AG20443 (cell line): ENCODE measurements around the gene SORT1.
"Not testable (repeated sequence)": the region's sequence is repeated elsewhere in the genome, so short reads cannot be mapped to it uniquely, and the experiment has no call there.

ENCODE experiments used
- DNase-seq: peaks from one replicate; pipeline ENCODE4 v3.0.0; 2012; ENCODE audit warnings: low spot score, mixed read lengths

Gene SORT1

DNA sequence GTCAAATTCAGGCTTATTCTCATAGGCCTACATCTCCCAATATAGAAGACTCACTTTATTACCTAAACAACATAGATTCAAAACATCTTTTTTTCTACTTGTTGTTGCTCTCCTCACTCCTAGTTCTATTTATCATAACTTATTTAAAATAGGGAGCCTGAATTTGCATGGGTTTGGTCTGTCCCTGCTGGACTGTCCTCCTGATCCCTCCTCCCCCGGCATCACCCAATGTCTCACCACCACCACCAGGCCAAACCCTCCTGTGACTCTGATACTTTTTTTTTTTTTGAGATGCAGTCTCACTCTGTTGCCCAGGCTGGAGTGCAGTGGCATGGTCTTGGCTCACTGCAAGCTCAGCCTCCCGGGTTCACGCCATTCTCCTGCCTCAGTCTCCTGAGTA is 59.1 kb downstream of the SORT1 start:
- DNase-seq, result no peak

DNA sequence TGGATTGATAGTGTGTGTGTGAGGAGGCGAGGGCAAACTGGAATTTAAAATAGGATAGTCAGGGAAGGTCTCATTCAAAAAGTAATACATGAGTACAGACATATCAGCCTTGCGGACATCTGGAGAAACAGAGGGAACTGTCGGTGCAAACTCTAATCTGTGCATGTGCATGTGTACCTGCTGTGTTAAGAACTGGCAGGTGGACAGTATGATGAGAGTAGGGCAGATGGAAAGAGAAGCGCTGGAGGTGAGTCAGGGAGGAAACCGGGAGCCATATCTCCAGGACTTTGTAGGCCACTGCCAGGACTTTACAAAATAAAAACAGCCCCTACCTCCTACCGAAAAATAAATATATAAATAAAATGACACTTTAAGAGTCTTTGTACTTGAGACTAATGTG is 59.6 kb downstream of the SORT1 start:
- no peak for DNase-seq

DNA sequence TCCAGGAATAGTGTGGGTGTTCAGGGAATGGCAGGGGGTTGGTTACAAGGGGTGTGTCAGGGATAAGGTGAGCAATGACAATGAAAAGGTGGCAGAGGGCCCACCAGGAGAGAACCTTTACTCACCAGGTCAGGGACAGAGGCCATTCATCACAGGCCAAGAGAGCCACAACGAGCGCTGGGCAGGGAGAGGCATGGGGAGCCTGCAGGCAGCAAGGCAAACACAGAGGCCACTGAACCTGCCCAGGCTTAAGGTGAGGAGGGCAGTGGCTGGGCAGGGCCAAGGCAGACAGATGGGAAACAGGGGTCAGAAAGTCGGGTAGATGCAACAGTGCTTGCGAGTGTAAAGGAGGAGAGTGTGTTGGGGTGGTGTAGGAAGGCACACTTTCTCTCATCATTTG is 62.6 kb downstream of the SORT1 start:
- DNase-seq, result no peak

DNA sequence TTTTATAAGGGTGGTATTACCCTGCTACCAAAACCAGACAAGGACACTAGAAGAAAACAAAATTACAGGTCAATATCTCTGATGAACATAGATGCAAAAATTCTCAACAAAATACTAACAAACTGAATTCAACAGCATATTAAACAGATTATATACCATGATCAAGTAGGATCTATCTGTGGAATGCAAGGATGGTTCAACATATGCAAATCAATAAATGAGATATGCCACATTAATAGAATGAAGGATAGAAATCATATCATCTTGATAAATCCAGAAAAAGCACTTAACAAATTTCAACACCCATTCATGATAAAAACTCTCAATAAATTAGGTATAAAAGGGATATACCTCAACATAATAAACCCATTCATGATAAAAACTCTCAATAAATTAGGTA is 66.6 kb downstream of the SORT1 start:
- no peak for DNase-seq

DNA sequence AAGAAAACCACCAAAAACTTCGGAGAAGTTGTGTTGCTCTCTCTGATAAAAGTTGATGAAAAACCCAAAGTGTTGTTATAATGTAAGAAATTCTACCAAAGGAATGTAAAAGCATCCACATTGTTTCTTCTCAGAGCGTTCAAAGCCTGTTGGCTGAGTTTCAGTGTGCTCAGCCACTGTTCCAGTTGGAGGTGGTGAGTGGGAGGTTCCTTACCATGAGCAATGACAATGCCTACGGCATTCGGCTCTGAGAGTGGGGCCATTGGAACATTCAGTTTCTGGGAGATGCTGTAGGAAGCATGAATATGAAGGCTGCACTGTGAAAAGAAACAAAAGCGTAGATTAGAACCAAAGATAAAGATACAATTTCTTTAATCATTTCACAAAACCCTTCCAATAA is 70.4 kb downstream of the SORT1 start:
- DNase-seq, result no peak

DNA sequence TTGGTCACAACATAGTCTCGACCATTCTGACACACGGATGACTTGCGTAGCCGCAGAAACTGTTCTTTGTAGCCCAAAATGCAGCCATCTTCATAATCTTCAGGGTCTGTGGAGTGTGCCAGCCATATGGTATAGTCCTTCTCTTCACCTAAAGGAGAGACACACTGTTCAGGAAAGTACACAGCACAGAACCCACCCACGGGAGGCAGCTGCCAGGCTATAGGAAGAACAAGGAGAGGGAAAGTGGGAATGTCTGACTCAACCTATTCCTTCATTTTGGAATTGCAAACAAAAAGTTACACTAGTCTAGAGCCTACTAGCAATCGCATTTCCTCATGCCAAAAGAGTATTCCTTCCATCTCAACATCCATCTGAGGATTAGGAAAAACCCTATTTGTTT is 74.7 kb downstream of the SORT1 start:
- no peak for DNase-seq

DNA sequence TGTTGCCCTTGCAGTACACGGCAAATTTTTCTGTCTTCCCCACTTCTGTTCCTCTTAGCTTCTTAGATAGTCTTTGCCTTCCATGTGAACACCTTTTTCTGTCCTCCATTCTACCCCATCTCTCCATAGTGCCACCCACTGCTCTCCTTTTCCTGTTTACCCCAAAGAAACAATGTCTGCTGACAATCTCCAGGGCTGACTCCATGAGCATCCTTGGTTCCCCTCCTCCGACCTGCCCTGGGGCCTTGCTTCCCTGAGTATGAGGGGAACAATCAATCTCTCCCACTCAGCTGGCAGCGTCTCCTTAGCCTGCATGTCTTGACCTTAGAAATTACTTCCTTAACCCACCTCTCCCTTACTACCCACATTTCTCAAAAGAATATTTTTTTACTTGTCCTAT is 78.6 kb downstream of the SORT1 start:
- DNase-seq, result no peak

DNA sequence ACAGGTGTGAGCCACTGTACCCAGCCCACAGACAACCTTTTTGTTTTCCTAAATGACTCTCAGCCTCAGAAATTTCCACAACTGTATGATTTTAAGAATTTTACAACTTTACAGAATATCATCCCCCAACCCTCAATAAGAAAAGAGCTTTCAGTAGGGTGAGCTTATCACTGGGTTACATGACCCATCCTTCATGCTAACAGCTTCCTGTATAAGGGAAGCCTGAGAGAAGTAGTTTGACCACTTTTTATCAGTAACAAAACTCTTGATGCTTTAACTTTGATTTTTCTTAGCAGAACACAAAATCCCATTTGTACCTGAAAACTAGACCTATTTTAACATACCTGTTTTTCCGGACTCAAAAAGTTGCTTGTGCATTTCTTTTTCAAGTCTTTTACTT is 81.2 kb downstream of the SORT1 start:
- DNase-seq, result no peak

DNA sequence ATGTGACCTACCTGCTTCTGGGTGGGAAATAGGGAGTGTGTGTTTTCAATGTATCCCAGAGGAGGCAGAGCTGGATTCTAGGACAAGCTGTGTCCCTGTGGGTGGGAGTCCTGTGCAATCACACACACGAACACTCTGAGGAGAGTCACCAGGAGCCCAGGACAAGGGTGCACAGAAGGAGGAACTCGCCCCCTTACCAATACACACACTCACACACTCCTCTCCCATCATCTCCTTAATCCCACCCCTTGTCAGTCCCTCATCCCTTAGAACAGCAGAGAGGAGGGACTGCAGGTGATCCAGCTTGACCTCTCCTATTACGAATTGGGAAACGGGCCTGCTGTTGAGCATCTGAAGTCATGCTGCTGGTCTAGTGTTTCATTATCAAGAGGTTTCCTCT is 82.4 kb downstream of the SORT1 start:
- DNase-seq, result no peak

DNA sequence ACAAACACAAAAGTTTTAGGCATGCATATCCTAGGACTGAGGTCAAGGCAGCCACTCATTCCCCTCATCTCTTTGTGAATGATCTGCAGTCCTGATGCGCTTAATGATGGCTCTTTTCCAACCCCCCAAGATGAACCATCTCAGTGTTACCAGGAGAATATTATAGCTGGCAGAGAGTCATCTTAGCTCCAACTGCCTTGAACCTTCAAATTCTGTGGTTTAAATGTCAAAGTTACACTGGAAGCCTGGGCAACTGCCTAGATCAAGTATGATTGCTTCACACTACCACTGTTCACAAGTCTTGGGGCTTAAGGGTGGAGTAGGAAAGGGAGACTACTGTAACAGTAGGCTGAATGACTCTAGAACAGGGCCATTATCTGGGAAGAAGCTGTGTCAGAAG is 82.9 kb downstream of the SORT1 start:
- DNase-seq, result no peak

DNA sequence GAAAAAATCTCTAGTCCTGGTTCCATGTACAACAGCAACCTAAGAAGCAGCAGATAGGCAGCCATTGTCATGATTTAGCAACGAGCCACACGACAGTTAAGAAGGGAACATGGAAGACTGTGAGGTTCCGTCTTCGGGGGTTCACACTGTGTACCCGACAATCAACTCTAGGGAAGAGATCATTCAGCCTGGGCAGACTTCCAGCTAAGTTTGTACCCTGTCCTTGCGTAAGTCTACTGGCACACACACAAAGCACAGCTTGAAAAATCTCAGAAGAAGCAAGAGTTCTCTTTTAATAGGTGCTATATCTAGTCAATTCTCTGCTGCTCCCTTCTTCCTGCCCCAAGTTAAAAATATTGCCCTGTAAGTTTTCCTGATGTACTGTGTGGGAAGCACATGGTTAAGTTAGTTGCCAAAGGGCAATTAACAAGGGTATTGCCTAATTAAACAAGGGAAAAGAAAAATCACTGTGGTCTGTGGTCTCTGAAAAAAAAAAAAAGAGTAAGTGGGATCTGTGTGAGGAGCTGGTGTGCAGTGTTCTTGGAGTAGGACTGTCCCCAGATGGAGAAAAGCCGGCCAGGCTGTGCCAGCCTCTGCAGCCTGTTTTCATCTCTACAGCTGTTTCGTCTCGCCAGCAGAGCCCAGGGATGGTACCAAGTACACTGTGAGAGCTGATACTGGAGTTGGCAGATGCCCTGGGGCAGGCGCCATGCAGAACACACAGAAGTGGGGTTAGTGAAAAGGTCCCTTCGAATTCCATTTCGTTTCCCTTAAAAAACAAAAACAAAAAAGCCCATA is 84.5 kb downstream of the SORT1 start:
- no peak for DNase-seq

DNA sequence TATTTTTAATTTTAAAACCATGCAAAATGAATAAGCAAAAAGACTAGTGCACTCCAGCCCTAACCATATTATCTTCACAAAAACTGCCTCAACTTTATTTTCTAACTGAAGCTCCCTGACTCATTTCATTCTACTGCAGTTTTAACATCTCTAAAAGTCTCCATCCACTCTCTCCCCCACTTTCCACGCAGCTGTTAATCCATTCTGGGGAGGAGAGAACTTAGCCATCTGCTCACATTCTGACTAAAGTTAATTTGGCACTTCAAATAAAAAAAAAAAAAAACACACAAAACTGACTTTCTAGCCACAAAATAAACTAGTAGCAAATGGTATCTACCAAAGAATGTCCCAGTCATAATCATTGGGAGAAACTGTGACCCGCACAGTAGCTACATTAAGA is 85.5 kb downstream of the SORT1 start:
- DNase-seq, result no peak

DNA sequence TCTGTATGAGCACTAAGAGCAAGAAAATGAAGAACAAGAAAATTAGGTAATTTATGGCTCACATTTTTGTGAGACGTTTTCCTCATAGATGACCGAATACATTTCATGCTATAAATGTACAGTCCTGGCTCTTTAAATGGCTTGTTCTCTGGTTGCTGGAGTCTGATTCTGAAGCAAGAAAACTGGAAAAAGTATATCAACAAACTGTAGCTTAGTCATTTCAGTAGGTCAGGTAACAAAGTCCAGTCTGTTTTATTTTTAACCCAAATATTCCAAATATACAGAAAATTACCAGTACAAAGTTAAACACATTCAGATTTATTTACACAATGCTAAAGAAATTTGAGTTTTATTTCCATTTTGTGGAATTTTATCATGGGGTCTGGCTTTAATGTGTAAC is 88.4 kb downstream of the SORT1 start:
- no peak for DNase-seq

DNA sequence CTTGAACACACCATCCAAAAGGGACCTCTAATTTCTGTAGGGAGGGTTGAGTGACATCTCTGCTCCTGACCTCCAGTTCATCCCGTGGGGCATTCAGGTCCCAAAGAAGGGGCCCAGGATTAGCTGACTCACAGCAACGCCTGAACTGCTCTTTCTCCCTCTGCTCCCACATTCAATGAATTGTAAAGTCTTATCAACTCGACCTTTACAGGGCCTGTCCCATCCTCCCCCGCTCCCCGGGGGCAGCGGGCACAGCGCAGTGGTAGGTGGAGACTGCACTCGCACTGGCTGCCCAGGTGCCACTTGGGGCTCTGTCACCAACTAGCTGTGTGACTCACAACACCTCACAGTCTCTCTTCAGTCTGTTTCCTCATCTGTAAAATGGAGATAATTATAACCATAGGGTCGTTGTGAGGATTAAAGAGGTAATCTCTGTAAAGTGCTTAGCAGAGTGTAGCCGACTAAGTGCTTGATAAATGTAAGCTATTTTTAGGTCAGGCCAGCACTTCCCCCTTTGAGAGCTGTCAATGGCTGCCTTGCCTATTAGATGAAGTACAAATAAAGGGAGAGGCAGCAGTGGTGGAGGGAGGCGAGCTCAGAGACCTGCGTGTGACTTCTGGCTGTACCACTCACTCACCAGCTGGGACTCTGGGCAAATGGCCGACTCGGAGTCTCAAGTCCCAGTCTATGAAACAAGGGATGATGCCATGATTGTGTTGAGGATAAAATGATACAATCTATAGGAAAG is 90.3 kb downstream of the SORT1 start:
- DNase-seq, result no peak

DNA sequence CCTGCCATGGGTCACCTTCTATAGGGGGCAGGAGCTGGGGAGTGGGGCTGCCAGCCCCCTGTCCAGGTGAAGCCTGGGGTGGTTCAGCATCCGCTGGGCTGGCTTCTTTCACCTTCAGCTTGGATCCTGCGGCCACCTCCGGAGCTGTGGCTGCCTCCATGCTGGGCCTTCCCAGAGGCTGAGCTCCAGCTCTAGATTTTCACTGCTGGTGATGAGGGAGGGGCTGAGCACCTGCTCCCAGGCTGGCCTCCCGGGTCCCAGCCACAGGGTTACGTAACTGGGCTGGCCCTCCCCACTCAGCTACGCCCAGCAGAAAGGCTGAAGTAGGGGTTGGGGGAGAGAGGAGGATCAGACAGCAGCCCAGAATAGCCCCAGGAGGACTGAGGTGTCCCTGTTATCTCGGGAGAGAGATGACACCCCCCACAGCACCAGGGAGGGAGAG is 90.9 kb downstream of the SORT1 start, which contains the start of gene MYBPHL:
Gene MYBPHL, minus strand, starts transcription at position 180 of the 442 bp plus-strand sequence. Its CDS starts 20 bp downstream, at position 160.
- DNase-seq, result no peak

DNA sequence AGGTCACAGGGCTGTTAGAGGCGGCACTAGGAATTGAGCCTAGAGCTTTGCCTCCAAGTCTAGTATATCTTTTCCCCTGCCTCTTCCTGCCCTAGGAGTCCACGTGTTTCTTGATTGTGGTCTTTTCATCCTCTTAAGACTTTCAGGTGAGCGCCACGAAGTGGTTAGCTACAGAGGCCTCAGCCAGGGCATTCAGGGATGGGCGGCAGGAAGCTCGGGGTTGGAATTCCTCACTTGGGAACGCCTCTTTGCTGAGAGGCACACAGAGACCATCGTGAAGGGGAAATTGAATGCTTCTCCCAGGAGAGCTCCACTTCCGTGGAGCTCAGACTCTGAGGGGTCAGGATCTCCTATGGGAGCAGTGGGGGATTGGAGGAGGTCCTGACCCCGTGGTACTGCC is 91.7 kb downstream of the SORT1 start:
- not testable (repeated sequence) for DNase-seq

DNA sequence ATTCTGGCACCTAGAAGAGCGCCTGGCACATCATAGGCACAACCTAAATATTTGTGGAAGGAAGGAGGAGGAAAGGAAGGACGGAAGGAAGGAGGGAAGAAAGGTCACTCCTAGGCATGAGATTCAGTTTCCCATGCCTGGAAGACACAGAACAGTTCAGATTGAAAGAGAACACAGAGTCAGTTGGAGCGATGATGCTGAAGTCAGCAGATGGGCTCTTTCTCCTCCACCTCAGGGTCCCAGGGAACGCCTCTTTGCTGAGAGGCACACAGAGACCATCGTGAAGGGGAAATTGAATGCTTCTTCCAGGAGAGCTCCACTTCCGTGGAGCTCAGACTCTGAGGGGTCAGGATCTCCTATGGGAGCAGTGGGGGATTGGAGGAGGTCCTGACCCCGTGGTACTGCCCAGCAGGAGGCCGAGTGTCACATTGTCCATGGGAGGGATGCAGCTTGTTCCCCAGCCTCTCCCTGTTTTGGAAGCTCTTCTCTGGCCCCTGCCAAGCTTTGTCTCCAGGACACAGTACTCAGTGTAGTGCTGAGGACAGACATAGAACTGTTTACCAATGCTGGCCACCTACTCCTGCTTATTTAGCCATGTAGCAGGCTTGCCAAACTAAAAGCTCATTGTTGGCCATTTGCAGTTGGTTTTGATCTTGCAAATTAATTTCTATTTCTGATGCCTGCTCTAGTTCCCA is 93.3 kb downstream of the SORT1 start:
- DNase-seq, result no peak

DNA sequence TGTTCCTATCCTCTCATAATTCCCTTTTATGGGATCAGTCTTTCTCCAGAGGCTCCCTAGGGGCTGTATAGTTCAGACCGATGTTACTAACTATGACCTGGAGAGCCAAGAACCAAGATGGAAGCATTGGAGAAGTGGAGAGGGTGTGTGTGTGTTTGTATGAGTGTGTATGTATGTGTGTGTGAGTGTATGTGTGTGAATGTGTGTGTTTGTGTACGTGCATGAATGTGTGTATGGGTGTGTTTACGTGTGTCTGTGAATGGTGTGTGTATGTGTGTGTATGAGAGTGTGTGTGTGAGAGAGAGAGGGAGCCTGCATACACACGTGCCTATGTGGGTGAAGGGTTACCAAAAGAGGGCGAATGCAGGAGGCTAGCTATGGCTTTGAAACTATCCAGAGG is 95.8 kb downstream of the SORT1 start:
- no peak for DNase-seq

DNA sequence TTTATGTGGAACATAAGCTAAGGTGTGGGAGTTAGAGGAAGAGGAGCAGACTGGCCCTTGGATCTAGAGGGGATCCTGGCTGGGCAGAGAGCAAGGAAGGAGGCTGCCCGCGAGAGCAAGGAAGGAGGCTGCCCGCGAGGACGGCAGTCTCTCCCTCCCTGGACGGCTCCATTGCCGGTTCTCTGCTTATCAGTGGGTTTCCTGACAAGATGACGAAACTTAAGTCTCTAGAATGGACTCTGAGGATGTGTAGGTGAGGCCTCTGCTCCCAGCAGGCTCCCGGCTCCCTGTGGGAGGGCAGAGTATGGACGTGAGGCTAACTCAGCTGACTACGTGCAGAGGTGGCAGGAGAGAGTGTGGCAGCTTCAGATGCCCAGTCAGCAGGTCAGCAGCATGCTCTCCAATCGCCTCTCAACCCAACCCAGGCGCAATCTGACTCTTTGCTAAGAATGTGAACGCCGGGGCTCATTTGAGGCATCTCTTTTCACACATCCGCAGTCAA is 97.0 kb downstream of the SORT1 start:
- DNase-seq, result no peak

DNA sequence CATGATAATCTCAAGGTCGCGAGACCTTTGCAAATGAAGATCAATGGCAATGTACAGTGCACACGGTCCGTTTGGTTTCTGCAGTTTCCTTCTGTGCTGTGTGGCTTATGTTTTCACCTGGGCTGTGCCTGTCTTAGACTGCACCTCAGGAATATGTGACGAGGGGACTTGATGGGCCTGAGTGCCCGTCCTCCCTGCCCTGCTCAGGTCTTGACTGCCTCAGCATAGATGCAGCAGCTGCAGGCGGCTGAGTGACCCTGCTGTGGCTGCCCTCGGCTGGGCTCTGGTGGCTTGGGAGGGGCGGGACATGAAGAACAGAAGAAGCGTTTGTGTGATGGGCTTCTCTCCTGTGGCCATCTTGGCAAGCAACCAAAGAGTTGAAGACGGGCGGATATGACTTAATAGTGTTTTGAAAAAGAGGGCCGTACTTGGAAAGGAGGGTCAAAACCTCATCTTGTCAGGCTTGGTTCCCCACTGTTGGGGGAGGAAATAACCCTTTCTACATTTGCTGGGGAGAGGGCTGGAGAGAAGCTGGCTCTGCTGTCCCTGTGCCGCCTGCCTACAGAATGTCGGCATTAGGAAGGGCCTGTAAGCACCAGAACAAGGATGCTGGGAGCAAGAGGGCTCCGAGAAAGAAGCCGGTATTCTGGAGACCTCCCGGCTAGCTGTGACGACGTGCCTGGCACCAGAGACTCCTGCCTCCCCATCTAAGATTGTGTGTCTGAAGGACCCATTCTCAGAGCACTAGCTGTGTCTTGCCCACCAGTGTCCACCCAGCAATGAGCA is 98.0 kb downstream of the SORT1 start:
- DNase-seq, result no peak

DNA sequence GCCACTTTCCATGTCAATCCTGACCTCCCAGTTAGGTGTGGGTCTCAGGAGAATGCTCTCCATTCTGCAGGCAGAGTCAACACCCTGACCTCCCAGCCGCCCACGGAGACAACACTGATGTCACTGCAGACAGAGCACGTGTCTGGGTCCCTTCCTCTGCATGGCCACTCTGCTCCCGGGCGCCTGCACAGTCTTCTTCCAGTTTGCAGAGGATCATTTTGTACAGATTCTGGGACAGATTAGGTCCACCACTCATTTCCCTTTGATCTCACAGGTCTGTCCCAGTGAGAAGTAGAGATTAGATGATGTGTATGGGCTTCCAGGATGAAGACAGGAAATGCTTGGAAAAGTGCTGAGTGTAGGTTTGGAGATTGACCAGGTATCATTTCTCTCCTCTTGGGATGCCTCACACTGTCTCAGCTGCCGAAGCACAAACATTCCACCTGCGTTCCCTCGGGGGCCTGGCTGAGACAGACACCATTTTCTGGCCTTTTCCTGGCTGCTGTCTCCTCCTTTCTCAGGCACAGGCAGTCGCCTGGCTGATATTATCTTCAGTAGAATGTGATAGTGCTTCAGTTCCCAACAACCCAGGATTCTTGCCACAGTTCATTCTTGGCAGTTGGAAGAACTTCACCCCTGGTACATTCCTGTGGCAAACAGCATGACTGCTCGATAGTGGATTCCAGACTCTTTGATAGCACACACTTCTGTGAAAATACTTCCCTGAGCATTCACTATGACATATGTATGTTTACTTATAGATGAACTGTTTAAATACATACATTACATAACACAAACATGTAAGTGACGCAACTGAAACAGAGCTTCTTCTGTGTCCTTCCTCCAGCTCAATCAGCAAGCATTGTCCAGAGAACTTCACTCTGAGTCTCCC is 98.8 kb downstream of the SORT1 start:
- DNase-seq, result peak; percentile 85
